ENCODE measurements around the gene ROR1.

DNA sequence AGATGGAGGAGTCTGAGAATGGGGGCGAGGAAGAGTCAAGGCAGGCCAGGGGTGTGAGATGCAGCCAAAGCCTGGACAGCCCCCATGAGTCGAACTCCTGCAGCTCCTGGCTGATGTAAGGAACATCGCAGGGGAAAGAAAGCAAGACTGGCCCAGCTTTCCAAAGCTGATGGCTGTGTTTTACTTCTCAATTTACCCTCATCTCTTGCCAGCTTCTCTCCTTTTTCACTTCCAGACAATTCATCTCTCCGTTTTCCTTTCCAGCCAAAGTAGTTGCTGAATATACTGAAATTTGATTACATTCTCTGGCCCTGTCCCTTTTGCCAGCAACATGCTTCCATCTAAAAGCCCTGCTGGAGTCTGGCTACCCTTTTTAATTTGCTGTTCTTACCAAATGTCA lies 389.6 kb downstream of the ROR1 start:
- TF ChIP-seq, protein P1, sequence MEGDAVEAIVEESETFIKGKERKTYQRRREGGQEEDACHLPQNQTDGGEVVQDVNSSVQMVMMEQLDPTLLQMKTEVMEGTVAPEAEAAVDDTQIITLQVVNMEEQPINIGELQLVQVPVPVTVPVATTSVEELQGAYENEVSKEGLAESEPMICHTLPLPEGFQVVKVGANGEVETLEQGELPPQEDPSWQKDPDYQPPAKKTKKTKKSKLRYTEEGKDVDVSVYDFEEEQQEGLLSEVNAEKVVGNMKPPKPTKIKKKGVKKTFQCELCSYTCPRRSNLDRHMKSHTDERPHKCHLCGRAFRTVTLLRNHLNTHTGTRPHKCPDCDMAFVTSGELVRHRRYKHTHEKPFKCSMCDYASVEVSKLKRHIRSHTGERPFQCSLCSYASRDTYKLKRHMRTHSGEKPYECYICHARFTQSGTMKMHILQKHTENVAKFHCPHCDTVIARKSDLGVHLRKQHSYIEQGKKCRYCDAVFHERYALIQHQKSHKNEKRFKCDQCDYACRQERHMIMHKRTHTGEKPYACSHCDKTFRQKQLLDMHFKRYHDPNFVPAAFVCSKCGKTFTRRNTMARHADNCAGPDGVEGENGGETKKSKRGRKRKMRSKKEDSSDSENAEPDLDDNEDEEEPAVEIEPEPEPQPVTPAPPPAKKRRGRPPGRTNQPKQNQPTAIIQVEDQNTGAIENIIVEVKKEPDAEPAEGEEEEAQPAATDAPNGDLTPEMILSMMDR (IDR thresholded peaks at IDR 0.05) = no peak
- no peak for TF ChIP-seq EZH2 (IDR thresholded peaks at IDR 0.05; ENCODE audit: borderline replicate concordance, insufficient read depth, low read depth, low read length, poor library complexity, severe bottlenecking)
